DMS153 (cell line): Measurements from ENCODE around the gene LRRTM2.

Source experiments
- DNase-seq: peaks from one replicate; lab custom pipeline; 2025; lab: John Stamatoyannopoulos, UW

The LRRTM2 gene

DNA sequence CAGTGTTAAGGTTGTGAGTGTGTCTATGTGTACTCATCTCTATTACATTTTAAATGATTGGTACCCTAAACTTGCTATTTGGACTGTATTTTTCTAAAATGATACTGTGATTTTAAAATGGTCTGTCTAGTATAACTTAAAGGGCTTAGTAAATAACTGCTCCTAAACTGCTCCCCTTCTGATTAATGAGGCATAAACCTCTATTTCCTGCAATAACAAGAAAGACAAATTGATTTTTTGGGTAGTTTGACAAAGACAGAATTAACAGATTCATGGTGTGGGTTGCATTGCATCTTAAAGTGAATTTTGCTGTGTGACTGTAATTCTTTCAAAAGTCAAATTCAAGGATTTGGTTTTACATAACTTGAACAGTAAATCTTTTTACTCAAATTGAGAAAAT is 8.1 kb upstream of the LRRTM2 start:
- DNase-seq = no peak

DNA sequence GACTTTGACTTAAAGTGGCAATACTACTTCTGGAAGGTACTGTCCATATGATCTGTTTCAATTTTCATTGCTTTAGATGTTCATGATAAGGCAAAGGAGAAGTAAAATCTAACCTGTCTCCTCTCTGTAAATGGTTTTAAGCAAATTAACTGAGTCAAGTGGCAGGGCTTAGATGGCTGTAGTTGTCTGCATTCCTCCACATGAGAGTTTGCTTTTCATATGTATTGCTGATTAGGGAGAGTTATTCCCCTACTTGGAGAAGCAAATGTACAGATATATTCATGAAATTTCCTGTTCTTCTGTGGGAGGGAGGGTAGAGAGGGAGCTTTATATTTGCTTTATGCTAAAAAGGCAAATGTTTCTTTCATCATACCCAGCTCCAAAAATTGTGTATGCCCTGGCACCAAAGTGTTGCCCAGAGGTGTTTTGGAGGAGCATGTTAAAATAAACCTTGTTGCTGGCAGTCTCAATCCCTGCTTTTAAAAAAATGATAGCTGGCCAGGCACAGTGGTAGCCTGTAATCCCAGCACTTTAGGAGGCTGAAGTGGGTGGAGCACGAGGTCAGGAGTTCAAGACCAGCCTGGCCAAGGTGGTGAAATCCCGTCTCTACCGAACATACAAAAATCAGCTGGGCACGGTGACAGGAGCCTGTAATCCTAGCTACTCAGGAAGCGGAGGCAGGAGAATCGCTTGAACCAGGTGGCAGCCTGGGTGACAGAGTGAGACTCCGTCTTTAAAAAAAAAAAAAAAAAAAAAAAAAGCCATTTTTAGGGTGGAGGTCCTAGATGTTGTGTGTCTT is 3.5 kb upstream of the LRRTM2 start:
- no peak for DNase-seq

DNA sequence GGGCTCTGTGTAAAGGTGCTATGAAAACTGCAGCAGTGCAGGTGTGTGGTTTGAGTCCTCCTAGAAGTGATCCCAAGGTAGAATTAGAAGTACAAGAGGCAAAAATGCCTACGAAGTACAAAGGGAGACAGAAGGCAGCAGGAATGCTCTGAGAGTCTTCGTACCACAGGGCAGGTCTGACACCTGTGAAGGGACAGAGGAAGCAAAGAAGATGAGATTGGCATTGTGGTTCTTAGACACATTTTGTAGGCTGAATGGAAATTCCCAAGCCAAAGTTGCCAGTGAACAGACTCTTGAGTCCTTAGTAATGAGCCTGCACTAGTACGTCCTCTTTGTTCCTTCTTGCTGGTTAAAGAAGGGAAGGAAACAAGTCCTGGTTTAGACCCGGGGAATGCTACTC is 1.7 kb upstream of the LRRTM2 start:
- DNase-seq = no peak

DNA sequence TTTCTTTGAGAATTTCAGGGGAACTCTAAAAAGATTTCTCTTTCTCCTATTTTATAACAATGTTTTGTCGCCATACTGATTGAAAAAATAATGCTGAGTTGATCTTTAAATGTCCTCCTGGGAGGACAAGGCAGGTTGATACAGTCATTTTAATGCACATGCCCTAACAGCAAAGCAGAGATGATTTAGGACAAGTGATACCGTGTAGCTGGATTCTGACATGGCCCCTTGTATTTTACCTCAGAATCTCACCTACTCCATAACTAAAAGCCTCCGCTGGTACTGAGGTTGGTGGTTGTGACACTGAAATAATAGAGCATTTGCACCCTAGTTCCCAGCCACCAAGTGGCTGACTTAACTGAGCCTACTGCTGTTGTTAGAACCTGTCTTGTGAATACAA is 811 bp upstream of the LRRTM2 start:
- DNase-seq = no peak

DNA sequence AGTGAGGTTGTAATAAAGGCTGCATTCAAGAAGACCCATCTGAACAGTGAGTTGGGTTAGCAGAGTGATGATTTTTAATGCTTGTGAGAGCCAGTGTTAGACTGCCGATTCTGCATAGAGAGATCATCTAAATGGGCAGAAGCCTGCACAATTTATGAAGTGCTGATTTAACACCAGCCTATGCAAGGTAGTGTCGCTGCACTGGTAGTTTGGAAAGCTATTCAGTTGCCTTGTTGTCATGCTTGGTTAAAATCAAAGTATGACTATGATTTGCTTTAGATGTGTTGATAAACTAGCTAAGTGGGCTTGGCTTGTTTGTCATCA is 379 bp upstream of the LRRTM2 start:
- DNase-seq = no peak

DNA sequence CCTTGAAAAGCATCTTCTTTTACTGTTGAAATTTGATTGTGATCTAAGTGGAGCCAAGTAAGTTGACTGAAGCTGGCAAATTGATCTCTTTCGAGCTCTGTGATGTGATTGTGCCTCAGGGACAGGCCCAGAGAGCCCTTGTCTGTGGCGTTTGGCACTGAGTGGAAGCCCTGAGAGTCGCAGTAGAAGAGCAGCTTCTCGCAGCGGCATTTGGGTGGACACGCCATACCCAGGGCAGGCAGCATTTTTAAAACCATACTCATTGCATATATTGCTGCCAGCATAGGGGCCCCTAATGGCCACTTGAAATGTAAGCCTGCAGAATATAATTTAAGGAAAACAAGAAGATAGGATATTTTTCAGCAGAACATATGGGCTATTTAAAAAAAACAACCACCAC is 894 bp downstream of the LRRTM2 start:
- no peak for DNase-seq

DNA sequence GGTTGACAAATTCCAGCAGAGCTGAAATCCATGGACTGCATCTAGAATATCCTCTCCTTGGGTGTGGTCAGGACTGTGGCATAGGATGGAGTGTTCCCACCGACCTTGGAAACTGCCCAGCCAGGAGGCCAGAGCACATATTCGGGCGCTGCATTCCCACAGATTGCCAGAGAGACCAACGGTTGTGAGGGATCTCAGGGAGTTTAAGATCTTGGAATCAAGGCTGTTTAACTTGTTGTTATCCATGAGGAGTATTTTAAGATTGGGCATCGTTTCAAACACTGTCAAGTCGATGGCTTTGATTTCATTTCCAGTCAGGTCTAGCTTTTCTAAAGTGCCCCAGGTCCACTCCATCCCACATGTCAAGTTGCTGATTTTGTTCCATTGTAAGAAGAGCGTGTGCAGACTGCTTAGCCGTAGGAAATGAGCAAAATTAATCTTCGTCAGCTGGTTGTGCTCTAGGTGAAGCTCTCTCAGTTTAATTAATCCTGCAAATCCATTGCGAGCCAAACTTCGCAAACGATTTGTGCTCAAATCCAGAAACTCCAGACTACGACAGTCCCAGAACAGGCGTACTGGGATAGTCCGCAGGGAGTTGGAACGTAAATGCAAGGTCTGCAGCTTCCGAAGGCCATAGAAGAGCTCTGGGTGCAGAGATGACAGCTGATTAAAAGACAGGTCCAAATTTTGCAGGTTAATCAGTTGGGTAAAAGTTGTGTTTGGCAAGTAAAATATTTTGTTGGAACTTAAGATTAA is 1.5 kb downstream of the LRRTM2 start:
- DNase-seq = no peak

DNA sequence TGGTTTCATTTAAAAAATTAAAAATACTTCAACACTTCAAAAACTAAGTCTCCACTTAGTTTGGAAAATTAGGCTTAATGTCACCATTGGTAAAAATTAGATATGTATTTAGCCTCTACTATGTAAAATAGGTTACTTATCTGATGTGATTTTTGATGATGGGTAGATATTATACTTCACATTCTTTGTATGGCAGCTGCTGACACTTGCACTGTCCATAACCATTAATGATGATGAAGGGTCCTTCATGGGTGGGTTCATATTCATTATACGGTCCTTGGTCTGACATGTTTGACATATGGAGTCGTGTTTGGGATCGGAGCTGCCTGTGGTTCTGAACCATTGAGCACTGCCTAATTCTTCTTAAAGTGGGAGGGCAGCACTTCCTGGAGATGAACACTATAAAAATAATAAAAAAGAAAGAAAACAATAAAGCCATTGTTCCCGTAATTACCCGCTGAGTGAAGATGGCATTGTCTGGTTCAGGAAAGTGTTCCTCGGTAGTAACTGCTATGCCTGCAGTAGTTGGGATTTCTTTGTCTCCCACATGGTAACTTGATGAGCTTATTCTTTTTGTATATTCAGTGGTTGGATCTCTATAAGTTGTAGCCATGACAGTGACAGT is 2.2 kb downstream of the LRRTM2 start:
- DNase-seq = no peak

DNA sequence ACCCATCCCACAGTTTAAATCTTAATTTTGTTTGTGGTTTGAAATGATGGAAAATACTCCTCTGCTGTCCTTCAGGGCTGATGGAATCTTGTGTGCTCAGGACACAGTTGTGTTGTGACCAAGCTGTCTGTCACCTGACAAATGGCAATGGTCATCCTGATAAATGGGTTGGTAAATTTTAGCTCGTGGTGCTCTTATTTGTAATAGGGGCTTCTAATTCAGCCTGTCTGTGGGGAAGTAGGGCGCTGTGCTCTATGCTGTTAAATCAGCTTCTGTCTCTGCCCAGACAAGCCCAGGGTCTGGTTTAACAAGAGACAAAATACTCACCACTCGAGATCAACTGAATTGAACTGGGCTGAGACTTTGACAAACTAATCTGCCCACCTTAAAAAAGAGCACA is 4.5 kb downstream of the LRRTM2 start:
- no peak for DNase-seq

DNA sequence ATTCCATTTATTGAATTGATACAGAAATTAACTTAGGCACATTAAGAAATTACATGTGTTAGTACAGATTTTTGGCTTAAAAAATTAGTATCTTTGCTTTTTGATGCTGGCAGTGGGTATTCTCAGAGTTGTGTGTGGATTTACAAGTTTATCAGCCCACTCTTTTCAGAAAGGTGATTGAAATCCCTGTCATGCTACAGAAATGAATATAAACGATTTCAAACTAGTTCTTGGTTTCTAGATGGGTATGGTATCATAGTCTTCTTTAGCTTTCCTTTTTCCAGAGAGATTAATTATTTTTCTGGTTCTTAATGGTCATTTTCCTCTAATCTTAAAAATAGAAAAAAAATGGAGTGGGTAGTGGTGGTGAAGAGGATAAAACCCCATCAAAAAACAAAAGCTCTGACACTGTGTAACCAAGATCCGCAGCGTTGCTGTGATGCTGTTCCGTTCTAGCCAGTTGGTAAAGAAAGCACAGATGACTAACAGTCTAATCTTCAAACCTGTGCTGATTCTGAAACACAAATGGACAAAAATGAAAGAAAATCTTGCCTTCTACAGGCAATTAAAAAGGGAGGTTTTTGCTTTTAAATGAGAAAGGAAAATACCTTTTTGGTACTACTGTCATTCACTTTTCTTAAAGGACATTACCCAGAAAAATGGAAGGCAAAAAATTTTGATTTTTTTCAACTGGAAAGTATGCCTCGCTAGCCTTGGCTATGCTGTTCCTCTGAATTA is 5.2 kb downstream of the LRRTM2 start:
- no peak for DNase-seq

DNA sequence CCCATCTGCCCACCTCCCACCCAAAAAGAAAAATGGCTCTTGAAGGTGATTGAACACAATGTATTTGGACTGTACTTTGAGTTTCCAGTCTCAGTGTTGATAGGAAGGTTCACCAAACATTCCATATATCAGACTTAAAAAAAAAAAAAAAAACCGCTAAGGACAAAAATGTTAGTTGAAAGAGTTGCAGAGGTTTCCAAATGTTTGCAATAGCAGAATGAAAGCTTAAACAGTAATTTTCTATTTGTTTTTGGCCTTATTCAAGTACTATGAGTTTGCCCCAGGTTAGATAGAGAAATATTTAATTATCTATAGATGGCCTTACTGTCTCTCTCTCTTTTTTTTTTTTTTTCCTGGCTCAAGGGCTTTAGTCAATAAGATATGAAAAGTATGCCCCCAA is 6.1 kb downstream of the LRRTM2 start:
- no peak for DNase-seq

DNA sequence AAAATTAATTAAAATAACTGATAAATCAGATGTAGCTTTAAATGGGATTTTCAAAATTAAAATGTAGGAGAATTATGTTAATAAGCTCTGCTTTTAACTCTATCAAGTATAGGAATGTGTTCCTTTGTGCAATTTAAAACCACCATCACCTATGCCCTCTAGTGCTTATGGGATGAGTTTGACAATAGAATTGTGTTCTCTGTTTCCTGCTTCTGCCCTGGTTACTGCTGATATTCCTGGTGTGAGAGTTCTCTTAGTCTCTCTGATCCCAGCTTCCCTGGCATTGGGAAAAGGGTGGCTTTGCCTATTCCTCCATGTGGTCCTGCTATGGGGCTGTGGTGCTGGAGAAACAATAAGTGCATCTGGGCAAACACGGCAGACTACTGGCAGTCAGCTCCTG is 8.1 kb downstream of the LRRTM2 start:
- DNase-seq = no peak

DNA sequence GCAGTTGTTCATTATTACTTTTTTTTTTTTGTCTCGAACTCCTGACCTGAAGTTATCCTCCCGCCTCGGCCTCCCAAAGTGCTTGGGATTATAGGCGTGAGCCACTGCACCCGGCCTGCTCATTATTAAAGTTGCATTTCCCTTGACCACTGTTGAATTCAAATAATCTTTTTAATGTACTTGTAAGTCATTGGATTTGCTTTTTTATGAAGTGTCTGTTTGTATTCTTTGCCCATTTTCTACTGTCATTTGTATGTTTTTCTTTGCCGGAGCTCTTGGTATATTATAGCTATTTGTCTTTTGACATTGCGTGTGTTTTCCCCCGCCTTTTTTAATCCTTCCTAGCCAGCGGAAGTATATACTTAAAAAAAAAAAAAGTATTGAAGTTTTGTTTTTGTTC is 22.0 kb downstream of the LRRTM2 start:
- no peak for DNase-seq

DNA sequence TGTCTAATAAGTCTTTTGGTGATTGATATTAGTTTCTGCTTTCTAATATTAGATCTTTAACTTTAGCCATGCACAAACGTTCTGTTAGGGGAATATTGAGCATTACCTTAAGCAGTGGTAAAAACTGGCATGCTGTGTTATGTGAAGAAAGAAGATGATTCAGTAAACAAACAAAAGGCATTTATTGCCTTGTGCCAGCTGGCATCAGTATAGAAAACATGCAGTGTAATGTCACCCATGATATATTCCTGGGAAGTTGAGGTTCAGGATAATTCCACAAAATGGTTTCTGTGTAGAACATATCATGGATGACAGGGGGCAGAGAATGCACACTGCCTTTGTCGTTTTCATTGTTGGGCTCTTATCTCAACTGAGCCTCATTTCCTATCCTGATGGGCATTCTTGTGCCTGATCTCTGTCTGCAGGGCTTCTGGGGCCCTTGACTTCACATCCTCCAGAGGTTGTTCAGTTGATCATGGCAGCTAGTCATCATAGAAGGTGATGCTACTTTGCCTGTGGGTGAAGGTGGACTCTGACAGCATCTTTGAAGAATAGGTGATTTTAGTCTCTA is 24.2 kb downstream of the LRRTM2 start:
- no peak for DNase-seq

DNA sequence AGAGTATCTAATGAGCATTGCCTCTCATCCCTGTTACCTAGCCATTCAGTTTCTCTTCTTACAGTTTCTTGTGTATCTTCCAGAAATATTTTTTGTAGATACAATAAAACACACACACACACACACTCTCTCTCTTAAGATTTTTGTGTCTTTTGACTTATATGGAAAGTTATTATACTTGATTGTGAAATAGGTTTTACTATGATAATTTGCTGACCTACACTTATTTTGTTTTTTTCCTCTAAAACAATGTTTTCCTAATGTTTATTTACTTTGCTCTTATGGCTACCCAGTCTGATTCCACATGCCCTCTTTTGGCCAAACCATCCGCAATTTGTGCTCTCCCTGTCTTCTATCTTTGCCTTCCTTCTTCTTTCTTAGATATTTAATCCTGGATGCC is 25.3 kb downstream of the LRRTM2 start:
- DNase-seq = no peak

DNA sequence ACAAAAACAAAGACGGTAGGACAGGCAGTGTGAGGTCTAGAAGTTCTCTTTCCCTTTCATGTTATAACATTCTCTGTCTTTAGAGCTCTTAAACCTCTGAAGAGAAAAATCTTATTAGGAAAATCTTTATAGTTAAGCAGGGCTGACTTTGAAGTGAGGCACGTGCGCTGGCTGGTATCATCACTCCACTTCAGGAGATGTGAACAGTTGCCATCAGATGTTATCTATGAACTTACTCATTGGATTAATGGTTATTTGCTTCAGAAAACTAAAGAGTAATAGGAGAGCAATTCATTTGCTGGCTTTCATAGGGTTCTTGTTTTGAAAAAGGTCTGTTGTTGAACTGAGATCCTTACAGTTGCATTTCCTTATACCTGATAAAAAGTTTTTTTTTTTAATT is 25.7 kb downstream of the LRRTM2 start:
- DNase-seq = no peak

DNA sequence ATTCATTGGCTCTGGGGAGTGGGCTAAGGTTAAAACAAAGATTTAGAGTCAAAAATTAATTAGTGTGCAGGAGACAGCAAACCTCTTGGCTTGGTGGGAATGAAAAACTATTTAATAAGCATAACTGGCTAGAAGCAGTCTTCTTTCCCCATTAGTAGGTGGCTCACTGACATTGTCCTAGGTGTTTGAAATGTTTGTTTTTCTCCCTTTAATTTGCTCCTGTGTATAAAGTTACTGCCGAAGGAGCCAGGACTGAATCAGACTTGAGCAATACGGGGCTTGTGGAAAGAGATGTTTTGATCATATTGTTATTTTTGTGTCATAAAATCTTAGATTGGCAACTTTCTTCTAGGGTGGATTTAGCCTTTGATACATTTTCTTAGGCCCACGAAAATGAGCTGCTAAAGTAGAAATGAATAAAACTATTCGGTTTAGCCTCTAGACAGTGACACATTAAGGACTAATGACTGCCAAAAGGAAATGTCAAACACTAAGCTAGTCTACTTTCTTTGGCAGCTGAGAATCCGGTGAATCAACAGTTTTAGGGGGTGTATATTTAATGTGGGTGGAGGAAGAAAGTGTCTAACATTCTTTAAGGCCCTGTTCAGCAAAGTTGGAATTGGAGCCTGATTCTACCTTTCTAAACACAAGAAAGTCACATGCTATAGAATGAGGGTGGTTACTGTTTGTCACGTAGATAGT is 30.2 kb downstream of the LRRTM2 start:
- no peak for DNase-seq

DNA sequence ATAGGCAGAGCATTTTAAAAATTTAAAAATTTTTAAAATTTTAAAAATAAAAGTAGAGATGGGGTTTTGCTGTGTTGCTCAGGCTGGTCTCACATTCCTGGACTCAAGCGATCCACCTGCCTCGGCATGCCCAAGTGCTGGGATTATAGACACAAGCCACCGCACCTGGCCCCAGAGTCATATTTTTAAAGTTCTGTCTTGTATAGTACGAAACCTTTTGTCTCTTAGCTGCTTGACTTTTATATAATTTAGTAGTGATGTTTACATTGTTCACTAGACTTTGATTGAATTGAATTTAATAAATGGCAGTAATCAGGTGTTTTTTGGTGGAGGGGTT is 31.0 kb downstream of the LRRTM2 start:
- DNase-seq = no peak

DNA sequence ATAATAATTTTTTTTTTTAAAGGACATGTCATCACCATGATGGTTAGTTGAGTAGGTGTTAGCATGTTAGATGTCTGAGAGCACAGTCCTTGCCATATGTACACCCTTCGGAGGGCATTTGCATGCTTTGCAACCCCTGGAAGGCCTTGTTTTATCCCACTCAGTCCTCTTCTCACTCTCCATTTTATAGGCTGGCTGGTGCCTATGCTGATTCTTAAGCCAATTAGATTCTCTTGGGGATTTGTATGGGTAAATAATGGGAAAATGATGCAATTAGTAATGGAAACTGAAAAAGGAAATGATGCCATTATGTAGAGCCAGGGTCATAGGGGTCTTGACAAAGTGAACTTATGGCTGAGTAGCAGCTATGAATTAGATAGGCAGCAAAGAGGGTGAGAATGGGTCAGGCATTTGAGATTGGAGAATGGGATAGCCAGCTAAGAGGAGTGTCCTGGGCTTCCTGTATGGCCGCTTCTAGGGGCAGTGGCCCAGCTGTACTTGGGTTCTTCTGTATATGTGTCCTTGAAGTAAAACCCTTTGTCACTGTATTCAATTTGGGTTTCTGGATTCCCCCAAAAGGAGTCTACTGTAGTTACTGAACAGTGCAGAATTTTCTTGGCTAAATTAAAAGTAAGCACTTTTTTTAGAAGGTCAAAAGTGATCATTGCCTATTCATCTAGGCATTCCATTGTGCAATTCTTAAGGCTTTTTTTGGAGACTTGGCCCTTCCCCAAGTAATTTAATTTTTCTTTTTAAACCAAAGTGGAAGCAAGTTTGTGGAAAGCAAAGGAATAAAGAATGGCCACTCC is 31.6 kb downstream of the LRRTM2 start:
- DNase-seq = no peak

DNA sequence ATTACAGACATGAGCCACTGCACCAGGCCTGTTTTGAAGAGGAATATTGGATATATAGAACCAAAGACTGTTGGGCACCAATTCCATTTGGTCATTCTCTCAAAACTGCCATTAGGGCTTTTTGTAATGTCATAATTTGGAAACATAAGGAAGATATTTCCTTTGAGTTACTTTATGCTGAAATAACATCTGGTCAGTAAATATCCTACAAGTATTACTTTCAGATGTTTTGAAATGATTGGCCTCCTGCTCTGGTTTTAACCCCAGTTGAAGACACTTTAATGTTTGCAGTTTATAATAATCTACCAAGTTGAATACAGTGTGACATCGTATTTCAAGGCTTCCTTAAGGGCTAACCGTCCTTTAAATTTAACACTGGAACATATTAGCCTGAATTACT is 33.6 kb downstream of the LRRTM2 start:
- no peak for DNase-seq

DNA sequence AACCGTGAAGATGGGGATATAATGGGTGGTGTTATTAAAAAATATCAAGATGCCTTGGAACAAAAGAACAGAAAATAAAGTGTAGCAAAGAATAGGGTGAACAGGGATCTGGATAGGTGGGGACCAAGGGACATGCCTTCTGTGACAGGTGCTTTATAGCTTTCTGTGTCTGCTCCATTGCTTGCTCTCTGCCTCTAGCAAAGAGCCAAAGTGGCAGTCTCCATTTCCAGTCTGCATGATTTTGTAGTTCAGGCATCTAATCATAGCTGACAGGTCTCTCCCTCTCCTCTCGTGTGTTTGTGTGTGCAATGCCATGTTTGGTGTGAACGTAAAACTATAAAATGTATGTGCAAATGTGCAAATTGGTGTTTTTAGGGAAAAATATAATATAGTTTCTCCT is 35.0 kb downstream of the LRRTM2 start:
- no peak for DNase-seq
